ENCODE data around the gene RFLNA. TPM values are rescaled to one million over a fixed set of nuclear protein-coding genes. Genes with fewer than 3 reads are reported as not detected.

RFLNA gene
- polyA plus RNA-seq (ENCODE audit: insufficient read length), result 5.0 TPM
- long read RNA-seq, donor 1, transcript RFLNA-205 (3 exons, 2,354 nt), result major isoform, 10 of 105 reads
- long read RNA-seq, donor 1, partial matches to known transcripts, result 94 of 105 reads
- long read RNA-seq, donor 1, other reads (novel, unspliced or antisense), result 0 of 105 reads
- long read RNA-seq, donor 2, partial matches to known transcripts, result 0 of 4 reads
- long read RNA-seq, donor 2, other reads (novel, unspliced or antisense), result 0 of 4 reads
- long read RNA-seq, donor 3, partial matches to known transcripts, result 11 of 13 reads
- long read RNA-seq, donor 3, other reads (novel, unspliced or antisense), result 0 of 13 reads
- long read RNA-seq, donor 4, result 0 reads
- long read RNA-seq, donor 5, partial matches to known transcripts, result 0 of 4 reads
- long read RNA-seq, donor 5, other reads (novel, unspliced or antisense), result 0 of 4 reads
- long read RNA-seq, donor 6, transcript RFLNA-205 (3 exons, 2,354 nt), result major isoform, 11 of 77 reads
- long read RNA-seq, donor 6, partial matches to known transcripts, result 66 of 77 reads
- long read RNA-seq, donor 6, other reads (novel, unspliced or antisense), result 0 of 77 reads
- long read RNA-seq, donor 7, transcript RFLNA-205 (3 exons, 2,354 nt), result major isoform, 11 of 12 reads
- long read RNA-seq, donor 7, partial matches to known transcripts, result 0 of 12 reads
- long read RNA-seq, donor 7, other reads (novel, unspliced or antisense), result 0 of 12 reads
- long read RNA-seq, donor 8, partial matches to known transcripts, result 0 of 1 reads
- long read RNA-seq, donor 8, other reads (novel, unspliced or antisense), result 0 of 1 reads

DNA sequence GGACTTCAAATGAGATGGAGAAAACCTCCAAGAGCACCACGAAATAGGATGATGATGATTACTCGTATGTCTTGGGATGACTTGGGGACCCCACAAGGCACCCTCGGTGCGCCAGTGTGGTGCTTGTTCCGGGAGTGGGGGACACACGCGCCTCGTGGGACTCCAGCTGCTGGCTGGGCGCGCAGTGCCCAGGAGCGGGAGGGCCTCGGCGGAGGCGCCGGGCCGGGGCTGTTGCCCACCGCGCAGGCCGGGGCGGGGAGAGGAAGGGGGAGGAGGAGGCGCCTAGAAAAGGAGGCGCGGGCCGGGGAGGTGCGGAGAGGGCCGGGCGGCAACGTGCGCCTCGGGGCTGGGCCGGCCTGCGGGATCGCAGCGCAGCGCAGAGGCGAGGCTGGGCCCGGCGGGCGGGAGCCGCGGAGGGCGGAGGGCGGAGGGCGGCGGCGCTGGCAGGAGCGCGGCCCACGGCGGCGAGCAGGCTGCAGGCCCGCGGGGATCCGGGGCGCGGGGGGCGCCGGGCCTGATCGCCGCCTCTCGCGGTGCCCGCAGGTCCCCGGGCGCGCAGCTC lies at the start of gene RFLNA:
Gene RFLNA, plus strand, starts transcription at position 314 of the 562 bp plus-strand sequence. CDS start 337 bp downstream, outside the sequence.
- DNase-seq, result no peak

DNA sequence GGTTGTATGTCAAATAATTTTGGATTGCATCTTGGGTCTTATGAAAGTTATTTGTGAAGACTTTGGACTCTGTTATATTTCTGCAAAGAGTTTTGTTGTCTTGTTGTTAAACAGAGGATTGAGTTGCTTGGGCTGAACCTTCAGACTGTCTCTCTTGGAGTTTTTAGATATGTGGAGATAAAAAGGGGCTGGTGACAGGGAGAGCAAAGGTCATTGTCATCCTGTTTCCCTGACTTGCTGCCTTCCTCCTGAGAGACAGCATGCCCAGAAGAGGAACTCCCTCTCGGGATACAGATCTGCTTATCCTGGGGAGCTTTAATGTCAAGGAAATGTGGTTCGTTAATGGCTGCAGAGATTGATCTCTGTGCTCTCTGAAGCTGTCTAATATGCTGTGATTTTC lies 47.6 kb upstream of the RFLNA start:
- DNase-seq, result no peak

DNA sequence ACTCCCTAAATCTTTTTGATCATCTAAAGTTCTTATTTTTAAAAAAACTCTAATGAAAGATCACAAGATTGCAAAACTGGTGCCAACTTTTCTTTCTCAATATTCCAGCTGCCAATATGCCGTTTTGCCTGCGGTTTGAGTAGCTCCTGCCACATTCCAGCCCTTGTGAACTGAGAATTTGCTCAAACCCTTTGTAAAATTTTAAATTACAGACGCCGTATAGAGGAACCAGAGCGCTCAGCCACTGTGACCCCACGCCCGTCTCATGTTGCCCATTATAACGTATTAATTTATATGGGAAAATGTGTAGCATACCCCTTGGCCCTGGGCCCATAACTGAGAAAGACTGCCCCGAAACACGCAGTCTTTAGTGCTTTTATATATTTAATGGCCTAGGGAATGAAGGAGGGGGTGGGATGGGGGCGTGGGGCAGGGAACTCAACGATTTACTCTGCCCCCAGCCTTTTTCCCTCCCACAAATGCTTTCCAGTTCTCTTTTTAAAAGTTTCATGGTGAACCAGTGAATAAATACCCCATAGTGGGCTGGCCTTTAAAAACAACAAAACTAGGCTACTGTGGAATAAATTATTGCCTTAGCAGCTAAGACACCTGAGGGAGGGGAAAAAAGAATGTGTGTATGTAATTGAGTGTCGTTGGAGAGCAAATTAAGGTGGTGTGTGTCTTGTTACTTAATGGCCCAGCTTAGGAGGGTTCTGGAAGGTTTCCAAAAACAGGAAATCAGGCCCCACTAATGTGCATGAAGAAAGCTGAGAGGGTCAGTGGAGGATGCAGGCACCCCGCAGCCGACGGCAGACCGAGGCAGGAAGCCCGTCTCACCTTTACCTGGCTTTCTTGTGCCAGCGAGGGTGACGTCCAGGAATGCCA lies 45.7 kb upstream of the RFLNA start:
- no peak for DNase-seq

- DNase-seq, result no peak
These were observed 43.7 kb upstream of the RFLNA start for GRCh38 chr12:124251186-124251585.

DNA sequence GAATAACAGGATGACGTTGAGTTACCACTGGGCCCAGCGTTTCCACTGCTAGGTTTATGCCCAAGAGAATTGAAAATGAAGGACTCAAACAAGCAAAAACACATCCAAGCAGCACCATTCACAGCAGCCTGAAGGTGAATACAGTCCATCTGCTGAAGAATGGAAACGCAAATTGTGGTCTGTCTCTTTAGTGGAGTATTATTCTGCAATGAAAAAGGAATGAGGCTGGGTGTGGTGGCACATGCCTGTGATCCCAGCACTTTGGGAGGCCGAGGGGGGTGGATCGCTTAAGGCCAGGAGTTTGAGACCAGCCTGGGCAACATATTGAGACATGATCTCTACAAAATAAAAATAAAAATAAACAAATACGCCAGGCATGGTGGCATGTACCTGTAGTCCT lies 41.9 kb upstream of the RFLNA start:
- no peak for DNase-seq

GRCh38 chr12:124254126-124254525 lies 40.8 kb upstream of the RFLNA start:
- DNase-seq, result no peak

GRCh38 chr12:124259154-124260066 lies 35.5 kb upstream of the RFLNA start:
- no peak for DNase-seq

- no peak for DNase-seq
These were observed 33.0 kb upstream of the RFLNA start for GRCh38 chr12:124261885-124262284.

DNA sequence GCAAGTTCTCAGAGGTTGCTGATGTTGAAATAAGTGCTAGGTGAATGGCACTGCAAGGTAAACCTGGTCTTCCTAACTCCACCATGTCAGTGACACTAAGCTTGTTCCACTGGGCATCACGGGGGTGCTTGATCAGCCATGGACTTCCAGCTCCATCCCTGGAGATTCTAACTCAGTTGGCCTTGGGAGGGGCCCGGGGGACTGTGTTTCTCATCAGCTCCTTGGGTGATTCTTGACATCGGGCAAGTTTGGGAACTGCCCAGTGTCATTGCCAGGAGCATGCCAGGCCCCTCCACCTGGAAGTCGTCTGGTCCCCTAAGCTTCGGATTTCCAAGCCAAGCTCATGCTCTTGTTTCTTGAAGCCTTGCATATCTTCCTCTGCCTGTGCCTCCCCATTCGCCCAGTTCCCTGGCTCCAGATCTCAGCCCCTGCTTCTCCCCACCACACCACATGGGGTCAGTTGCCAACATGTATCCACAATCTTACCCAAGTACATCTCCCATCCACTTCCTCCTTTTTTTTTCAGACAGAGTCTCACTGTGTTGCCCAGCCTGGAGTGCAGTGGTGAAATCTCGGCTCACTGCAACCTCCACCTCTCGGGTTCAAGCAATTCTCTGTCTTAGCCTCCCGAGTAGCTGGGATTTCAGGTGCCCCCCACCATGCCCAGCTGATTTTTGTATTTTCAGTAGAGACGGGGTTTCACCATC lies 30.7 kb upstream of the RFLNA start:
- no peak for DNase-seq

- DNase-seq, result no peak
These were observed 30.0 kb upstream of the RFLNA start for GRCh38 chr12:124264879-124265278.

GRCh38 chr12:124267205-124267778 lies 27.6 kb upstream of the RFLNA start:
- DNase-seq, result no peak

GRCh38 chr12:124270671-124271070 lies 24.2 kb upstream of the RFLNA start:
- DNase-seq, result no peak

GRCh38 chr12:124273630-124274029 lies 21.3 kb upstream of the RFLNA start:
- DNase-seq, result no peak

- no peak for DNase-seq
These were observed 18.6 kb upstream of the RFLNA start for GRCh38 chr12:124276337-124276736.

DNA sequence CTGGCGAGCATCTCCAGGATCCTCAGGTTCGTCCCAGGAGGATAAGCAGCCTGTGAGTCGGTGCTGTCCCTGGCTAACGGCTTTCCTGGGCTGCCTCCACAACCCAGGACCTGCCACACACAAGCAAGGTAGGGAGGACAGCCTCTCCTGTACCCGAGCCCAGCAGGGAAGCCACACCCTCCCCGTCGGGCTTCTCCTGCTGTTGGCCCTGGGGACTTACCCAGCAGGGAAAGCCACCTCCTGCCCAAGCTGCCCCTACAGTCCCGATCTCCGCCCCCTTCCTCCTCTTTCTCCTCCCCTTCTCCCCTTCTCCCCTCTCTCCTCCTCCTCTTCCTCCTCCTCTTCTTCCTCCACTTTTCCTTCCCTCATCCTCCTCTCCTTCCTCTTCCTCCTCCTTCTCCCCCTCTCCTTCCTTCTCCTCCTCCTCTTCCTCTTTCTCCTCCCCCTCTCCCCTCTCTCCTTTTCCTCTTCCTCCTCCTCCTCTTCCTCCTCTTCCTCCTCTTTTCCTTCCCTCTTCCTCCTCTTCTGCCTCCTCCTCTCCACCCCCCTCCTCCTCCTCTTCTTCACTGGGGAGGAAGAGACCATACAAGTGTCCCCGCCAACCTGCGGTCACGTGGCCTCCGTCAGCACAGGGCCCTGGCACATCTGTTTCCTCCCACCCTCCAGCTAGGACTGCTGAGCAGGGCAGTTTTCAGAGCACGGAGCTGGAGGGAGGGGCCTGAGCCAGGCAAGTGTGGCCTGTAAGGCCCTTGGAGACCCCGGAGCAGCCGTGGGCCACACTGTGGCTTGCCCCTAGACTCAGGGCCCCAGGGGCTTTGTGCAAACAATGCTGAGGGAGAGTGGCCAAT lies 17.3 kb upstream of the RFLNA start:
- DNase-seq, result no peak

DNA sequence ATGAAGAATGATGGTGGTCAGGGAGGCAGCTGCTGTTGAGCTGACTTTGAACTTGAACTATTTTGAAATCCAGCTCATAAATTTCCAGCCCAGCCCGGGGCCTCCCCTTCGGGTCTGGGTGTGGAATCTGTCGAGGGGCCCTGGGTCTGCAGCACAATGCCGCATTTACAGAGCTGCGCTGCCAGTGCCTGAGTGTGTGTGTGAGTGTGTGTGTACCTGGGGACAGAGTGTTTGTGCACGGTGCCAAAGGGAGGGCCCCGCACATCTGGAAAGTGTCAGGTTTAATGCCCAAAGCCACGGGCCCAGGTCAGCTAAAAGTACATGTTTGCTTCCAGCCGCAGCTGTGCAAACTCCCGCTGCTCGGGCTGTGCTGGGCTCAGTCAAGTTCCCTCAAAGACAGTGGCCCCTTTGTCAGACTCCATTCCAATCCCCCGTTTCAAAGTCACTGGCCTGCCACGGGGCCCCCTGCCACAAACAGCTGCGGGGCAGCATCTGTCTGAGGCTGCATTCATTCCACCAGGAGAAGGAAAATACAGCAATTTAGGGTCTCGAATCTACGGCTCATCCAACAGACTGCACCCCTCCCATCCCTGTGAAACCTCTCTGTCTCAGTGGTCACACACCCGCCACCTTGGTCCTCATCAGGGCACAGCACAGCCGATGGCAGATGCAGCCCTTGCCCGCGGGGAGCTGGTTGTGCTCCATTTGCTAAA lies 16.3 kb upstream of the RFLNA start:
- no peak for DNase-seq

- DNase-seq, result no peak
These were observed 15.6 kb upstream of the RFLNA start for GRCh38 chr12:124279315-124279714.

- no peak for DNase-seq
These were observed 15.0 kb upstream of the RFLNA start for GRCh38 chr12:124279846-124280360.
